ENCODE results near the gene ATP8B4.

Gene ATP8B4

DNA sequence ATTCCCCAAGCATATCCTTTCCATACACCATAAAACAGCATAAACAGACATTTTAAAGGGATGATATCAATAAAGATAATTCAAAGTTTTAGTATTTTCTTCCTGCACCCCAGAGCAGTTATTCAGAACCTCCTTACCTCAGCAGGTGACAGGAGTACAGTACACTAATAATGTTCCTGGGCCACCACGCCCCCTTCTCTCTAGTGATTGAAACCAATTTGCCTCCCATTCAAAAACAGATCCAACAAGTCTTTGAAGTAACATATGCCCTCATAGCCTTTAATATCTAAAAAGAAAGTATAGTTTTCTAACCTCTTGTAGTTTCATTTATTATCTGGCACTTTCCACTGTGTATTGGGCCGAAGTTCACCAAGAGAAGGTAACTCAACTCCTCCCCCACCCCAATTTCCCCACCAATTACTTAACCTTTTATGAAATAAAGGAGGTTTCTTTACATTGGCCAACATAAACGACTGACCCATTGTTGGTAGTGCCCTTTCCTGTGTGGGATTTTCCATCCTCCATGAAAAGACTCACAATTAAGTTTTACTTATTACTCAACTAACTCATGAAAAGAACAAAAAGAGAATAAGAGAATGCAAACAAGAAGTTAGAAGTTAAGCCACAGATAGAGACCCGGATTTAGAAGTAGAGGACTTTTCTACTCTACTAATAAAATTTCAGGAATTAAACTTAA lies 5.0 kb upstream of the ATP8B4 start:
- TF ChIP-seq, protein P1, sequence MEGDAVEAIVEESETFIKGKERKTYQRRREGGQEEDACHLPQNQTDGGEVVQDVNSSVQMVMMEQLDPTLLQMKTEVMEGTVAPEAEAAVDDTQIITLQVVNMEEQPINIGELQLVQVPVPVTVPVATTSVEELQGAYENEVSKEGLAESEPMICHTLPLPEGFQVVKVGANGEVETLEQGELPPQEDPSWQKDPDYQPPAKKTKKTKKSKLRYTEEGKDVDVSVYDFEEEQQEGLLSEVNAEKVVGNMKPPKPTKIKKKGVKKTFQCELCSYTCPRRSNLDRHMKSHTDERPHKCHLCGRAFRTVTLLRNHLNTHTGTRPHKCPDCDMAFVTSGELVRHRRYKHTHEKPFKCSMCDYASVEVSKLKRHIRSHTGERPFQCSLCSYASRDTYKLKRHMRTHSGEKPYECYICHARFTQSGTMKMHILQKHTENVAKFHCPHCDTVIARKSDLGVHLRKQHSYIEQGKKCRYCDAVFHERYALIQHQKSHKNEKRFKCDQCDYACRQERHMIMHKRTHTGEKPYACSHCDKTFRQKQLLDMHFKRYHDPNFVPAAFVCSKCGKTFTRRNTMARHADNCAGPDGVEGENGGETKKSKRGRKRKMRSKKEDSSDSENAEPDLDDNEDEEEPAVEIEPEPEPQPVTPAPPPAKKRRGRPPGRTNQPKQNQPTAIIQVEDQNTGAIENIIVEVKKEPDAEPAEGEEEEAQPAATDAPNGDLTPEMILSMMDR (IDR thresholded peaks at IDR 0.05) = no peak

DNA sequence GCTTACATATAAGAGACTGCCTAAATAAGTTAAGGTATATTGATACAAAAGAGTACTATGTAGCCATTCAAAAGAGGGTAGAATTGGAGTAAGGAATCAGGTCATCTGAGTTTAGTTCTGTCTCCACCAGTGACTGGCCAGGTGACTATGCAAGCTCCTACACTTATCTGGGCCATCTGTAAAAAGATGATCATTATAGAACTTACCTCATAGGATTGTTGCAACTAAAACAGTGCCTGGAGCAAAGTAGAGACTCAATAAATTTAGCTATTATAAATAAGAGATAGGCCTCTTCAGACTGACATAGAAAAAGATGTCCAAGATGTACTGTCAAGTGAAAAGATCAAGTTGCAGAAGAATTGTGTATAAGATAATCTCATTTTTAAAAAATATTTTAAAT lies 1.7 kb upstream of the ATP8B4 start:
- TF ChIP-seq, protein P1 (IDR thresholded peaks at IDR 0.05) = no peak

DNA sequence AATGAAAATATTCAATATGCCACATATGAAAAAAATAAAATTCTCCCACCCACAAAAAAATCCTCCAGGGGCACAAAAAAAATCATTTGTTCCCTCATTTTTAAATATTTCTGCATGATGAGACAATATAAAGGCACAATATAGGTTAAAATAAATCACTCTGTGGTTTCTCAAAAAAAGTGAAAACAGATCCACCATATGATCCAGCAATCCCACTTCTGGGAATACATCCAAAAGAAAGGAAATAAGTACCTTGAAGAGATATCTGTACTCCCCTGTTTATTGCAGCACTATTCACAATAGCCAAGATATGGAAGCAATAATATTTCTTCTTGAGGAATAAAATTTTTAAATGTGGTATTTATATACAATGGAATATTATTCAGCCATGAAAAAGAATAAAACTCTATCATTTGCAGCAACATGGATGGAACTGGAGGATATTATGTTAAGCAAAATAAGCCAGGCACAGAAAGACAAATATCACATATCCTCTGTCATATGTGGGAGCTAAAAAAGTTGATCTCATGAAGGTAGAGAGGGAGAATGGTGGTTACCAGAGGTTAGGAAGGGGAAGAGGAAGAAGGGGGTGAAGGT lies 1.5 kb downstream of the ATP8B4 start:
- TF ChIP-seq, protein P1 (IDR thresholded peaks at IDR 0.05) = no peak

DNA sequence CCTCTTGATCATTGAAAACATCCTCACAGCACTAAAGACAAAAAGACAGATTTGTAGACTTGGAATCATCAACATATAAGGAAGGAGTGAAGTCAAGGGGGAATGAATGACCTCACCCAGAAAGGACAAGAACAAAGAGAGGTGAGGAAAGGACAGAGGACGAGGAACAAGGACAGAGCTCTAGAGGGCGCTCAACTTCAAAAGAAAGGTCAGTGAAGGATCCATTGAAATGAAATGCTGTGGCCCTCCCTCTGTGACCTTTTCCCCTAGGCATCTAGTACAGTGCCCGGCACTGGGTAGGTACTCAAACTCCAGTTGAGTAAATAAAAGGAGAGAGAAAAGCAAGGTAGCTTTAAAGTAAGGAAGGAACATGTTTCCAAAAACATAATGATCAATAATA lies 2.6 kb downstream of the ATP8B4 start:
- TF ChIP-seq, protein P1 (IDR thresholded peaks at IDR 0.05) = 0 out of 2 replicates have a peak, but pooled peaks have one; percentile 10

DNA sequence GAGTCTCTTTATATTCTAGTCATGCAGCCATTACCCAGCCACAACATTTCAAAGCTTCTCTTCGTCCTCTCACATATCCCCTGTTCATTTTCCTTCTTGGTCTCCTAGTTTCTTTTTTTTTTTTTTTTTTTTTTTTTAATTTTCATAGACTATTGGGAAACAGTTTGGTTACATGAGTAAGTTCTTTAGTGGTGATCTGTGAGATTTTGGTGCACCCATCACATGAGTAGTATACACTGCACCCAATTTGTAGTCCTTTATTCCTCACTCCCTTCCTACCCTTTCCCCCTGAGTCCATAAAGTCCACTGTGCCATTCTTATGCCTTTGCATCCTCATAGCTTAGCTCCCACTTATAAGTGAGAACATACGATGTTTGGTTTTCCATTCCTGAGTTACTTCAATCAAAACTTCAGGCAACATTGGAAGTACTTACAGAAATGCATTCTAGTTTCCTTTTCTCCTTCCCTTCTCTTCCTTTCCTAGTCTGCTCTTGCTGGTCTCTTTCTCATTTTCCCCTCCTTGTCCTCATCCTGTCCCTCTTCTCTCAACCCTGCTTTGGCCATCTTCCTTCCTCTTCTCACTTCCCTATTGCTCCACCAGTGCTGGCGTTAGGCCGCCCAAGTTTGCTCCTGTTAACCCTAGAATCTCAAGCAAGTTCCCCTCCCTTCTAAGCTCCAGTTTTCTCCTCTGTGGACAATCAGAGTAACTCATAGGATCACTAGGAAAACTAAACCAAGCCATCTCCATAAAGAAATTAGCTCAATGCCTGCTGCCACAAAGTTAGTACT lies 4.8 kb downstream of the ATP8B4 start:
- TF ChIP-seq, protein P1 (IDR thresholded peaks at IDR 0.05) = no peak

DNA sequence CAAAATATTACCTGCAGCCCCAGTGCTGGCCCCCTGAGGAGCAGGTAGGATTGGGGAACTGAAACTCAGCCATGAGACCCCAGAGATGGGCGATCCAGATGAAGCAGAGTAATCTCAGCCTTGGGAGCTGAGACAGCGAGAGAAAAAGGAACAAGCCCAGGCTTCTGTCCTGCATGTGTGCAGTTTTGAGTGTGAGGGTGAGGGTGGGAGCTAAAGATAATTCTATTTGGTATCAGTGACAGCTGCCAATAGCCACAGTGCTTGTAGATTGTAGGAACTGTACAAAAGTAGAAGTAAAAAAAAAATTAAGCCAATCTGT lies 5.9 kb downstream of the ATP8B4 start:
- TF ChIP-seq, protein P1 (IDR thresholded peaks at IDR 0.05) = no peak

DNA sequence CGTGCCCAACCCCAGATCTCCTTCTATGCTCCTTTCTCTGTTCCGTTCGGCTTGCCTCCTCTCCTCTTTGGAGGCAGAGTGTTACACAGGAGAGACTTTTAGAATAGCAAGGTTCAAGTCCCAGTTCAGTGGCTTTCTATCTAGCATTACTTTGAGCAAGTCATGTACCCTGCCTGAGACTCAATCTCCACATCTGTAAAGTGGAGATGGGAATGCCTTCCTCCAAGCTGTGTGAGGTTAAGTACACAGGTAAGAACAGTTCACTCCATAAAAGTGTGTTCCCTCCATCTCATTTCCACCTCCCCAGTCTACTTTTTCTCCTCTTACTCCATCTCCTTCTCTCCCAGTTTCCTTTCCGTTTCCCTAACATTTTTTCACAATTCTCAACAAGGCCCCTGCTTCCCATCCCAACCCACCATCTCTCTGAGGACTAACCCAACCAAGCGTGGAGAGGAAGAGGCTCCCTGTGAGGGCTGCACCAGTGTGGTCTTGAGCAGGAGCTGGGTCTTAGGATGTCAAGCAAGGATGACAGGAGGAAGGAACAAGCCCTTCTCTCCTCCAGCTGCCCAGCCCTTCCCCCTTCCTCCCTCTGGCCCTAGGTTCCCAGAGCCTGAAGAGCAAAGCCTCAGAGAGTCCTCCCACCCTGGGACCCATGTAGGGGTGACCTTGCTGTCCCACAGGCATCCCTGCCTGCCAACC lies 6.4 kb downstream of the ATP8B4 start:
- TF ChIP-seq, protein P1 (IDR thresholded peaks at IDR 0.05) = no peak
